ENCODE data around the gene PTAR1.

Gene PTAR1

GRCh38 chr9:69750085-69750484 is 9.7 kb downstream of the PTAR1 start:
- no peak for DNase-seq

GRCh38 chr9:69748304-69748703 is 11.5 kb downstream of the PTAR1 start:
- no peak for DNase-seq

GRCh38 chr9:69746859-69747560 is 12.8 kb downstream of the PTAR1 start:
- no peak for DNase-seq

- DNase-seq, result no peak
Observed at GRCh38 chr9:69745716-69746437, 13.9 kb downstream of the PTAR1 start.

- no peak for DNase-seq
Observed at GRCh38 chr9:69744688-69745380, 15.0 kb downstream of the PTAR1 start.

GRCh38 chr9:69743930-69744329 is 15.9 kb downstream of the PTAR1 start:
- DNase-seq, result no peak

GRCh38 chr9:69740872-69741505 is 18.8 kb downstream of the PTAR1 start:
- no peak for DNase-seq

GRCh38 chr9:69731348-69731747 is 28.5 kb downstream of the PTAR1 start:
- no peak for DNase-seq

GRCh38 chr9:69719983-69720382 is 39.8 kb downstream of the PTAR1 start:
- no peak for DNase-seq

- no peak for DNase-seq
Observed at GRCh38 chr9:69719367-69719766, 40.4 kb downstream of the PTAR1 start.

- DNase-seq, result no peak
Observed at GRCh38 chr9:69718218-69718617, 41.6 kb downstream of the PTAR1 start.

GRCh38 chr9:69715825-69716224 is 44.0 kb downstream of the PTAR1 start:
- DNase-seq, result no peak

GRCh38 chr9:69715096-69715495 is 44.7 kb downstream of the PTAR1 start:
- DNase-seq, result no peak

GRCh38 chr9:69697475-69697874 is 62.3 kb downstream of the PTAR1 start:
- DNase-seq, result no peak

GRCh38 chr9:69696802-69697201 is 63.0 kb downstream of the PTAR1 start:
- no peak for DNase-seq

GRCh38 chr9:69689991-69690538 is 69.7 kb downstream of the PTAR1 start:
- no peak for DNase-seq

- DNase-seq, result no peak
Observed at GRCh38 chr9:69683927-69684326, 75.9 kb downstream of the PTAR1 start.

- no peak for DNase-seq
Observed at GRCh38 chr9:69678843-69679538, 80.8 kb downstream of the PTAR1 start.

- no peak for DNase-seq
Observed at GRCh38 chr9:69677931-69678330, 81.9 kb downstream of the PTAR1 start.

- no peak for DNase-seq
Observed at GRCh38 chr9:69675563-69675962, 84.2 kb downstream of the PTAR1 start.

Data from nucleus accumbens (tissue), 56 donors.